ENCODE measurements around the gene NRCAM.
A peak's percentile ranks its signal among the peaks of the same experiment; 100 is the strongest.
"Not testable (repeated sequence)": the region's sequence is repeated elsewhere in the genome, so short reads cannot be mapped to it uniquely, and the experiment has no call there.

The NRCAM gene

DNA sequence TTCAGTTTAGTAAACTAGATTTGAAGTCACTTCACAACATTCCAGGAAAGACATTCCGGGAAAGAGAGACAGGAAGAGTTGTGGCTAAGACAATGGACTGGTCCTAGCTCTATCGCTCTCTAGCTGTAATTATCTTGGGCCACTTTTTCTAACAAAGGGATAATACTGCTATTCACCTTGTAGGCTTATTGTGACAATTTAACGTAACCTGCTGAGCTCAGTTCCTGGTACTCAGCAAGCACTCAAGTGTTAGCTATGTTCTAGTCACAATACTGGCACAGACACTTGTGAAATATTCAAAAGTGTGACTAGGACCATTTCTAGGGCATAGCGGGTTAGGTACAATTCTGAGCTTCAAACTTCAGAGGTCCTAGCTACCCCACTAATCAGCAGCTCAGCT is 12.0 kb upstream of the NRCAM start:
- Mint-ChIP-seq H3K4me3 (no peak overlapping the region), H3K36me3 (ENCODE audit: low read depth) (peaks cover under 1% of the 10 kb centered on the region), H3K27me3 (no peaks in the 10 kb centered on the region), H3K9me3 (no peaks in the 10 kb centered on the region), H3K27ac (no peak overlapping the region), H3K4me1 (ENCODE audit: low read depth) (peaks cover 24% of the 10 kb centered on the region)

DNA sequence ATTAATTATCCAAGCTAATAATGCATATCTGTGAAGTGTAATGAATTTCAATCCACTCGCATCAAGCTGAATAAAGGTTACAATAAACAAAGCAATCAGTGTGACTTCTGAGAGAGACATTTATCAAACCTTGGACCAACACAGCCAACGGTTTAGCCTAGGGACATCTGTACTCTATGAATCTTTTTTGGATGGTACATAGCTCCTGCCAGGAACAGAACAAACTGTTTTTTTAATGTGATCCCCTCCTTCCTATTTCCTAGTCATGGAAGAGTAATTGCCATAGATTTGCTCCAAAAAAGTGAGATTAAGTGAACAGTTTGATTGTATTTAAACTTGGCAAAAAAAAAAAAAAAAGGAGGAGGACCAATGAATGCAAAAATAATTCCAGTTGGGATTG is 11.2 kb upstream of the NRCAM start:
- no peak overlapping the region for H3K4me3 Mint-ChIP-seq
- H3K27me3 Mint-ChIP-seq: no peaks in the 10 kb centered on the region
- H3K27ac Mint-ChIP-seq: no peak overlapping the region
- H3K4me1 Mint-ChIP-seq (ENCODE audit: low read depth): peaks cover 32% of the 10 kb centered on the region
- no peaks in the 10 kb centered on the region for H3K9me3 Mint-ChIP-seq
- H3K36me3 Mint-ChIP-seq (ENCODE audit: low read depth): no peaks in the 10 kb centered on the region

DNA sequence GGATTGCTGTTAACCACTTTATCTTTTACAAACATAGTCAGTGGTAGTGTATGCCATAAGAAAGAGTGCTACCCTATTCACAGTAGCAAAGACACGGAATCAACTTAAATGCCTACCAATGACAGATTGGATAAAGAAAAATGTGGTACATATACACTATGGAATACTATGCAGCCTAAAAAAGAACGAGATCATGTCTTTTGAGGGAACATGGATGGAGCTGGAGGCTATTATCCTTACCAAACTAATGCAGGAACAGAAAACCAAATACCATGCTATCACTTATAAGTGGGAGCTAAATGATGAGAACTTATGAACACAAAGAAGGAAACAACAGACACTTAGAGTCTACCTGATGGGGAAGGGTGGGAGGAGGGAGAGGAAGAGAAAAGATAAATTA is 10.1 kb upstream of the NRCAM start:
- not testable (repeated sequence) for H3K9me3 Mint-ChIP-seq, H3K4me3 Mint-ChIP-seq

DNA sequence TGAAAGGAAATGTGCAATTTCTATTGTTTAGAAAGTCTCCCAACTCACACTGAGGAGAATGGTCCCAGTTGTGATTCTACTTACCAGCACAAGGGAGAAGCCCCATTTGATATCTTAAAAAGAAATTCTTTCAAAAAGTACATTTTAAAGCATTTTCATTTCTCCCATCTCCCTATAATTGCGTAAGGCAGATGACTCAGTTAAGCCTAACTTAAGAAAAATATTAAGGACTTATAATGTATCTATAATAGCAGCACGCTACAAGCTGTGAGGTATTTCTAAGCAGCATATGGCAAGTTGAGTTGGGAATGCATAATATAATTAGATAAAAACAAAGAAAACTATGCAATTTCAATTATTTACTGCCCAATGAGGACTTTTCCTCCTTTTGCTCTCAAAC is 8.5 kb upstream of the NRCAM start:
- Mint-ChIP-seq H3K9me3 (no peaks in the 10 kb centered on the region), H3K27me3 (peaks cover 4% of the 10 kb centered on the region), H3K4me3 (no peak overlapping the region), H3K27ac (no peak overlapping the region), H3K4me1 (ENCODE audit: low read depth) (peaks cover 53% of the 10 kb centered on the region), H3K36me3 (ENCODE audit: low read depth) (no peaks in the 10 kb centered on the region)

More for the DNA sequence above, 10.1 kb upstream of the NRCAM start:
- H3K36me3 Mint-ChIP-seq (ENCODE audit: low read depth); H3K27me3 Mint-ChIP-seq; H3K27ac Mint-ChIP-seq: not testable (repeated sequence)
- H3K4me1 Mint-ChIP-seq (ENCODE audit: low read depth): peaks cover 40% of the 10 kb centered on the region

DNA sequence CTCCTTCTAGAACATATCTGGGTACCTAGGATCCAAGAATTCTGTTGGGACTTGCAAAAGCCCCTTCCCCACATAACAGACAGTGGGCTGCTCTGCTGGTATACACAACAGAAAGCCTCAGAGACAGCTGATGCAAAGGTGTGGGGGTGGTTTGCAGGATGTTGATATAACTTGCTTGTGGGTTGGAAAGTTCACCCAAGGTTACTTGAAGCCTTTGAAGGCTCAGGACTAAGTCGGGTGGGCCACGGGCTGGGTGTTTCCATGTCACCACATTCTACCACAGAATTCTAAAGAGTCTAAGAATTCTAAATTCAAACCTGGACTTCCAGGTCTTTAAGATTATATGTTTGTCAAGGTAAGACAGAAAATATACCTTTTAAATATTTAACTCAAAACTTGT is 7.4 kb upstream of the NRCAM start:
- Mint-ChIP-seq H3K4me3 (no peak overlapping the region), H3K27me3 (peaks cover 7% of the 10 kb centered on the region), H3K27ac (no peak overlapping the region)

DNA sequence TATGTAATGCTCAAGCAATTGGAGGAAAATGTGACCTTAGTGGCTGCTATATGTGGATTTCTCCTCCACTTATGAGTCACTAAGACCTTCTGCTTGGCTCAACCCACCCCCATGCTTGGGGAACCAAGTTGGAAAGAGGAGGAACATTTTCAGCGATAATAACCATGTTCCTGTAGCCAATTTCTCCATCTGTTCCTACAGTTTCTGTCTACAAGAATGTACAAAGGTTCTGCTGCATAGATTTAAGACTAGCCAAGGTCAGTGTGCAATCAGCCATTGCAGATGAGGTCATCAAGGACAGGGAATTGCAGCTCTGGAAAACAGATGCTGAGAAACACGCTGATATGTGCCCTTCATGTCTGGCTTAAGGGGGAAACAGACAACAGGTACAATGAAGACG is 5.6 kb upstream of the NRCAM start:
- H3K4me3 Mint-ChIP-seq: no peak overlapping the region
- no peaks in the 10 kb centered on the region for H3K9me3 Mint-ChIP-seq
- H3K36me3 Mint-ChIP-seq (ENCODE audit: low read depth): no peaks in the 10 kb centered on the region
- H3K4me1 Mint-ChIP-seq (ENCODE audit: low read depth): peaks cover 55% of the 10 kb centered on the region
- H3K27me3 Mint-ChIP-seq: peaks cover 25% of the 10 kb centered on the region
- H3K27ac Mint-ChIP-seq: no peak overlapping the region

More for the DNA sequence above, 7.4 kb upstream of the NRCAM start:
- H3K36me3 Mint-ChIP-seq (ENCODE audit: low read depth): no peaks in the 10 kb centered on the region
- H3K9me3 Mint-ChIP-seq: no peaks in the 10 kb centered on the region
- H3K4me1 Mint-ChIP-seq (ENCODE audit: low read depth): peaks cover 50% of the 10 kb centered on the region

DNA sequence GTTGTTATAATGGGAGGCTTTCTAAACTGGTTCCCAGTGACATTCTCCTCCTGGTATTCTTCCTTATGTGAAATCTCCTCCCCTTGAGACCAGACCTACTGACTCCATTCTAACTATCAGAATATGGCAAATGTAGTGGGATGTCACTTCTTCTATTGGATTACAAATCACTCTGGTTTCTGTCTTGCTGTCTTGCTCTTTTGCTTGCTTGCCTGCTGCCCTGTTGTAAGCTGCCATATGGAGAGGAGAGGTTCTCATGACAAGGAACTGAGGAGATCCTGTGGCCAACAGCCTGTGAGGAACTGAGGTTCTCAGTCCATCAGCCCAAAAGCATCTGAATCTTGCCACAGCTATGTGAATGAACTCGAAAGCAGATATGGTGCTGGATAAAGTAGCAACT is 4.7 kb upstream of the NRCAM start:
- H3K27me3 Mint-ChIP-seq: peaks cover 27% of the 10 kb centered on the region
- no peaks in the 10 kb centered on the region for H3K36me3 Mint-ChIP-seq (ENCODE audit: low read depth)
- H3K27ac Mint-ChIP-seq: no peak overlapping the region
- no peak overlapping the region for H3K4me3 Mint-ChIP-seq
- no peaks in the 10 kb centered on the region for H3K9me3 Mint-ChIP-seq
- peaks cover 55% of the 10 kb centered on the region for H3K4me1 Mint-ChIP-seq (ENCODE audit: low read depth)

DNA sequence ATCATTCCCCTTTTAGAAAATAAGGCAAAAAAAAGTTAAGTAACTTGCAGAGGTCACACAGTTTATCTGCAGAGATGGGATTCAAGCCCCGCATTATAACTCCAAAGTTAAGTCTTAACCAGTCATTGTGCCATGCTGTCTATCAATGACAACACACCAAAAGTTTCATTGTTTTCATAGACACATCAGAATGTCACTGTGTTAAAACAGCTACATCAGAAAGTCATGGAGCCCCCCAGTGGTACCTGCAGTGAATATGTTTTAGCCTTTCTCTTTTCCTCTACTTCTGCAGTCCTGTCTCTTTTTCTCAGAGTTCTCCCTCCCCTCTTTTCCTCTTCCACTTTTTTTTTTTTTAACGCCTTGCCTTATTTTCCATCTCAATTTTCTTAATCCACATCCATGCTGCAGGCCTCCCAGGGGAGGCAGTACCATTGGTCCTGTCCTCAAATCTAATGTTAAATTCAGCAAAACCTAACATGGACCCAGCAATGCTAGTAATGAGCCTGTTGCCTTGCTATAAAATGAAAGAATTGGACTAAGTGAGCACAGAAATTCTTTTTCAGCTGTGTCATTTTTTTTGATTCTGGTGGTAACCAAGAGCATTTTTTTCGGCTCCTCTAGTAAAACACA is 3.8 kb upstream of the NRCAM start:
- H3K27me3 Mint-ChIP-seq: peaks cover 27% of the 10 kb centered on the region
- H3K4me1 Mint-ChIP-seq (ENCODE audit: low read depth): peaks cover 55% of the 10 kb centered on the region
- no peak overlapping the region for H3K27ac Mint-ChIP-seq
- no peaks in the 10 kb centered on the region for H3K36me3 Mint-ChIP-seq (ENCODE audit: low read depth)
- no peaks in the 10 kb centered on the region for H3K9me3 Mint-ChIP-seq
- no peak overlapping the region for H3K4me3 Mint-ChIP-seq

DNA sequence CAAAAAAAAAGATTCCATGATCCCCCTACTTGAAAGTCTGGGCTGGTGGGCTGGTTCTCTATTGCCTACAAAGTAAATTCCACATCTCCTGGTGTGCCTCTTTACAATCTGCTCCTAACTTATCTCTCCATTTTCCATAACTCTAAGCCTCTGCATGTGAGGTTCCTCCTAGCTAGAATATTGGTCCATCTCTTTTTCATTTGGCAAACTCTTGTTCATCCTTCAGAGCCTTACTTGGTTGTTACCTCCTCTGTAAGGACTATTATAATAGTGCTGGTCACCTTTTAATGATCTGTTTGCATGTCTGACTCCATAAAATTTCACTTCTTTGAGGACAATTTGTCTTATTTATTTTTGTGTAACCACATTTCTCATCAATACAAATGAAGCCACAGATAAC is 1.6 kb upstream of the NRCAM start:
- peaks cover 32% of the 10 kb centered on the region for H3K27me3 Mint-ChIP-seq
- peaks cover 52% of the 10 kb centered on the region for H3K4me1 Mint-ChIP-seq (ENCODE audit: low read depth)
- H3K36me3 Mint-ChIP-seq (ENCODE audit: low read depth): no peaks in the 10 kb centered on the region
- H3K9me3 Mint-ChIP-seq: no peaks in the 10 kb centered on the region
- no peak overlapping the region for H3K27ac Mint-ChIP-seq
- H3K4me3 Mint-ChIP-seq: peak overlapping the region; percentile 50

DNA sequence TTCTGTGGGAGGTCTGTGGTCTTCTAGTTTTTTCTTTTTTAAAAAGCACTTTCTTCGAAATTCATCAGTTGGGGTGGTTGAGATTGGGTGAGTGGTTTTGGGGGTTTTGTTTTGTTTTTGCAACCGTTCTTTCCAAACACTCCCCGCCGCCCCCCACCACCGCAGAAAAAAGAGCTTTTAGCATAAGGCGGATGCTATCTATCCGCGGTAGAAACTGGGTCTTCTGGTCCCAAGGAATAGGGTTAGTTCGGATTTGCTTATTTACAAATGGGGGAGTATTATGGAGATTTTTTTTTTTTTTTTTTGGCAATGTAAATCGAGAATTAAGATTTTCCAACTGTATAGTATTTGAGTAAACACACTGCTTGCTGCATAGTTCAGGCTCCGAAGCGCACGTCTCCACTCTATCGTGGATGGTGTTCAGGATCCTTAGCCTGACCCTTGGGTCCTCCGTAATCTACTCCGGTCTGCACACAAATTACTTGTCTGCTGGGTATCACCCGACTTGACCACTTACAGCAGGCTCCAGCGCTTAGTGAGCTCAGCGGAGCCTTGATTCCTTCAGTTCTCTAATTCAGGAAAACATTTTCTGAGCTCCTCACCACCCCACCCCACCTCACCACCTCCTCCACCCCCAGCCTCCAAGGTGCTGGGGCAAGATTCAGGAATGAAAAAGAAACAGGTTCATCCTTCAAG is 757 bp upstream of the NRCAM start:
- Mint-ChIP-seq H3K36me3 (ENCODE audit: low read depth) (no peaks in the 10 kb centered on the region), H3K27me3 (peaks cover 37% of the 10 kb centered on the region), H3K4me3 (peak overlapping the region; percentile 71), H3K4me1 (ENCODE audit: low read depth) (peaks cover 51% of the 10 kb centered on the region), H3K9me3 (no peaks in the 10 kb centered on the region), H3K27ac (no peak overlapping the region)

DNA sequence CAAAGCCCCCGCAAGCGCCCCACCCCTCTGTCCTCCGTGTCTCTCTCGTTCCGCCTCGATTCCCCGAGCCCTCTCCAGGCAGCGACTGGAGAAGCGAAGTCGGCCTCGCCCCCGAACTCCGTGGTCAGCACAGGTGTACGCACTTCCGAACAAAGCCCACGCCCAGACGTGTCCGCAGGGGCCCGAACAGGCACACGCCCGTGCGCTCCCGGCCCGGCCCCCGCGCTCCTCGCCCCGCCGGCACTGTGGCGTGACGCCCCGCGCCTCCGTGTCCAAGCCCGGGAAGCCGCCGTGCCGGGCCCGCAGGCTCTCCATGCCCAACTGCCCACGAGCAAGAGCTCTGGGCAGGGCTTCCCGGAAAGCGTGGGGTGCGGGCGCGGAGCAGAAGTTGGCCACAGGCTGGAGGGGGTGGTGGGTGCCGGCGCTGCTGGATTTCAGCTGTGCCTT is 662 bp downstream of the NRCAM start:
- no peaks in the 10 kb centered on the region for H3K36me3 Mint-ChIP-seq (ENCODE audit: low read depth)
- no peak overlapping the region for H3K27ac Mint-ChIP-seq
- peaks cover 45% of the 10 kb centered on the region for H3K4me1 Mint-ChIP-seq (ENCODE audit: low read depth)
- H3K4me3 Mint-ChIP-seq: peak overlapping the region; percentile 77
- no peaks in the 10 kb centered on the region for H3K9me3 Mint-ChIP-seq
- H3K27me3 Mint-ChIP-seq: peaks cover 43% of the 10 kb centered on the region

DNA sequence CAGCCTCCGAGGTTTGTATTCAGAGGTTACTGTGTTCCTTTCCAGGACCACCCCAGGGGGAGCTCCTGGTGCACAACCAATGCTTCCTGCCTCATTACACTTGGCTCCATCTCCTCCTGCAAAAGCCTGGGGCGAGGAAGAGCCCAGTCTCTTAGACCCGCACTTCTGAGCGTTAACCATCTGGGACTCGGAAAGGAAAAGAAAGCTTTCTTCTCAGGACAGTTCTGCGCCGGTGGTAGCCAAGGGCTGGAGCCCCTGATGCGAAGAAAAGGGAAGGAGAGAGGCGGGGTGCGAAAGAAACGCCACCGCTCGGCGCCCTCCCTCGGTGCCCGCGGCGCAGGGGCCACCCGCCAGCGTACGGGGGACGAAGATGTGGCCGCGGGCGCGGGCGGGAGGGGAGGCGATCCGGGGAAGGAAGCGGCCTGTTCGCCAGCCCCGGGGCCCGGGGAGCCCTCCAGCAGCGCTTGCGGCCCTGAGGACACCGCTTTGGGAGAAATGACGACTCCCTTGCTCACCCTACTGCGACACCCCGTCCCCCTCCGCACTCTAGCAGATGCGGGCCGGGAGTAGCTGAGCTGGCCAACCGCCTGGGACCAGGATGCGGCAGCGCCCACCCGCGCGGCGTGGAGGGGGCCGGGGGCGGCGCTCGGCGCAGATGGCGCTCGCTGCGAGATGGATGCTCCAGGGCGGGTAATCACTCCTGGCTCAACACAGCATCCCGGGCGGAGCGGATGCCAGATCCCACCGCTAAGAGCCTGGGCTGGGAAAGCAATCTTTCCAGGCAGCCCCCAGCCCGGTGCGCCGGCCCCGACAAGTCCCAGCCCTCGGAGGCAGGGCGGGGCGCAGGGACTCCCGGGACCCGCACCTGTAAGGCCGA is 1.3 kb downstream of the NRCAM start:
- Mint-ChIP-seq H3K27ac (peak overlapping the region; percentile 53), H3K27me3 (peaks cover 47% of the 10 kb centered on the region), H3K9me3 (no peaks in the 10 kb centered on the region), H3K4me1 (ENCODE audit: low read depth) (peaks cover 40% of the 10 kb centered on the region), H3K36me3 (ENCODE audit: low read depth) (no peaks in the 10 kb centered on the region), H3K4me3 (peak overlapping the region; percentile 84)

DNA sequence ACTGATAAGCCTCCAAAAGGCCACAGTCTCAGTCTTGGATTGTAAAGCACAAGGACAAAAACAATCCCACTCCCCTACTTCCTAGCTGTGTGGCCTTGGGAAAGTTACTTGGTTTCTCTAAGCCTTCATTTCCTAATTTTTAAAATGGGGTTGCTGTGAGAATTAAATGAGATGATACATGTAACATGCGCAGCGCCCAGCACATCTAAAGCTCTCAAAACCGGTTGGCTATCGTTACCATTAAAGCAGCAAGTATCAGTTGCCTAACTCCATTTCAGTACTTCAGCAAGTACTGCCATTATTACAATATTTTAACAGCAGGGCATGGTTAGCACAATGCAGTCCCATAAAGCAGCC is 1.9 kb downstream of the NRCAM start:
- no peaks in the 10 kb centered on the region for H3K36me3 Mint-ChIP-seq (ENCODE audit: low read depth)
- H3K27ac Mint-ChIP-seq: no peak overlapping the region
- H3K4me1 Mint-ChIP-seq (ENCODE audit: low read depth): peaks cover 38% of the 10 kb centered on the region

DNA sequence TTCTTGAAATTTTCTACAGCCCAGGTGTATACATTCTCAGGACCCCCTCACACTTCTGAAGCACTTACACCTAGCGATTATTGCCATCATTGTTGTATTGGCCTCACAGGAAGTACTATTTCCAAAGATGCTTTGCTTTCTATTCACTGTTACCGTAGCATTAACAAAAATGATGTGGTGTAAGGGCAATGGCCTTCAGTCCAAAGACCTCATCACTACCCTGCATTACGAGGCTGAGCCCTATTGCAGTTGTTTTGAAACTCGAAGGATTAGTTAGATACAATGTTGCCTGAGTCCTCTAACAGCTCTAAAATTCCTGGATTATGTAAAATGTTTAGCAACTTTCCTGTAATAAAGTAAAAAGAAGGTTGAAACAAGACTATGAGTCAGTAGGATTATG is 2.9 kb downstream of the NRCAM start:
- Mint-ChIP-seq H3K9me3 (no peaks in the 10 kb centered on the region), H3K27me3 (peaks cover 52% of the 10 kb centered on the region), H3K4me1 (ENCODE audit: low read depth) (peaks cover 43% of the 10 kb centered on the region), H3K4me3 (no peak overlapping the region), H3K27ac (no peak overlapping the region), H3K36me3 (ENCODE audit: low read depth) (no peaks in the 10 kb centered on the region)

More for the DNA sequence above, 1.9 kb downstream of the NRCAM start:
- Mint-ChIP-seq H3K27me3 (peaks cover 53% of the 10 kb centered on the region), H3K9me3 (no peaks in the 10 kb centered on the region), H3K4me3 (peak overlapping the region; percentile 84)

DNA sequence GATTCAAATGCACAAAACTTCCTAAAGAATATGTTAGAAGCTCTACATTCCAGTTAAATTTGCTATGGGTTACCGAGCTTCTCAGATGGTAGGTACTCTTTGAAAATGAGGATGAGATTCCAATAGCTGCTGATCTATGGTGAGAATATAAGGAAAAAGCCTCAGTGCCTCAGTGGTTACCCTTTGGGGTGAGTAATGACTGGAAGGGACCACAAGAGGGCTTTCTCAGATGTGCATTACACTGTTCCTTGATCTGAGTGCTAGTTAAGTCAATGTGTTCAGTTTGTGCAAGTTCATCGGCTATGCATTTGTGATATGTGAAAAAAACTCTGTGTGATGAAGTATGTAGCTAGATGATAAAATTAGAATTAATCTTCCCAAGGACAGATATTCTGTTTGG is 3.5 kb downstream of the NRCAM start:
- Mint-ChIP-seq H3K27me3 (peaks cover 48% of the 10 kb centered on the region), H3K4me3 (no peak overlapping the region), H3K4me1 (ENCODE audit: low read depth) (peaks cover 45% of the 10 kb centered on the region), H3K9me3 (no peaks in the 10 kb centered on the region), H3K27ac (no peak overlapping the region), H3K36me3 (ENCODE audit: low read depth) (no peaks in the 10 kb centered on the region)

Data from stimulated activated naive CD8-positive, alpha-beta T cell treated with anti-CD3 and anti-CD28 coated beads, Interleukin-15, Interleukin-2, amounts not matched to agents 100 ng/mL and 50 ng/mL, for 24 hours (primary cell).